Endothelial cell of umbilical vein (primary cell): ENCODE results near the gene LHX6.

Experiments
- EZH2 ChIP-seq: IDR thresholded peaks from 2 replicates; pipeline ENCODE4 v1.6.1; 2012; ENCODE audit warnings: borderline replicate concordance, low read depth, mild to moderate bottlenecking, moderate library complexity, low read length, inconsistent platforms; ENCODE audit not compliant: severe bottlenecking
- FOS ChIP-seq: IDR thresholded peaks from 2 replicates; pipeline ENCODE4 v1.6.1; 2011; ENCODE audit warnings: mild to moderate bottlenecking, low read length, moderate library complexity, borderline replicate concordance; ENCODE audit not compliant: insufficient read depth
- GATA2 ChIP-seq: IDR thresholded peaks from 2 replicates; pipeline ENCODE4 v1.7.0; 2011; ENCODE audit warnings: low read depth, mild to moderate bottlenecking, moderate library complexity, mixed read lengths, low read length; ENCODE audit not compliant: insufficient read length, insufficient read depth
- JUN ChIP-seq: IDR thresholded peaks from 2 replicates; pipeline ENCODE4 v1.6.1; 2011; ENCODE audit warnings: borderline replicate concordance, low read depth; ENCODE audit not compliant: insufficient read length, insufficient read depth
- MYC ChIP-seq: IDR thresholded peaks from one replicate; pipeline ENCODE4 v1.6.1; 2011; ENCODE audit warnings: mild to moderate bottlenecking, low read depth, low read length
- POLR2A ChIP-seq: IDR thresholded peaks from 2 replicates; pipeline ENCODE4 v1.6.1; 2012; ENCODE audit warnings: low read depth, mild to moderate bottlenecking, control low read depth, low read length
- POLR2AphosphoS5 ChIP-seq: IDR thresholded peaks from 2 replicates; pipeline ENCODE4 v1.6.1; 2012; ENCODE audit warnings: low read depth, mild to moderate bottlenecking, control low read depth, low read length, moderate library complexity; ENCODE audit not compliant: insufficient read depth
- TF ChIP-seq, protein P1 (sequence below), 2 donors: IDR thresholded peaks; 1 replicate in 1 of 2; 2 replicates in 1 of 2; pipeline ENCODE4 v1.5.1; 2011; ENCODE audit warnings: low read length in 2 of 2, mild to moderate bottlenecking in 2 of 2, moderate library complexity in 2 of 2, control low read depth in 1 of 2, inconsistent platforms in 1 of 2, low read depth in 1 of 2; ENCODE audit not compliant: insufficient read depth in 1 of 2; ENCODE audit errors: extremely low read depth in 1 of 2
- TF ChIP-seq, protein P2 (sequence below): IDR thresholded peaks from 2 replicates; pipeline ENCODE4 v1.6.1; 2011; ENCODE audit not compliant: insufficient read depth, insufficient read length

- TF ChIP-seq POLR2AphosphoS5: no peak
- no peak for TF ChIP-seq POLR2A
- TF ChIP-seq, protein P1, sequence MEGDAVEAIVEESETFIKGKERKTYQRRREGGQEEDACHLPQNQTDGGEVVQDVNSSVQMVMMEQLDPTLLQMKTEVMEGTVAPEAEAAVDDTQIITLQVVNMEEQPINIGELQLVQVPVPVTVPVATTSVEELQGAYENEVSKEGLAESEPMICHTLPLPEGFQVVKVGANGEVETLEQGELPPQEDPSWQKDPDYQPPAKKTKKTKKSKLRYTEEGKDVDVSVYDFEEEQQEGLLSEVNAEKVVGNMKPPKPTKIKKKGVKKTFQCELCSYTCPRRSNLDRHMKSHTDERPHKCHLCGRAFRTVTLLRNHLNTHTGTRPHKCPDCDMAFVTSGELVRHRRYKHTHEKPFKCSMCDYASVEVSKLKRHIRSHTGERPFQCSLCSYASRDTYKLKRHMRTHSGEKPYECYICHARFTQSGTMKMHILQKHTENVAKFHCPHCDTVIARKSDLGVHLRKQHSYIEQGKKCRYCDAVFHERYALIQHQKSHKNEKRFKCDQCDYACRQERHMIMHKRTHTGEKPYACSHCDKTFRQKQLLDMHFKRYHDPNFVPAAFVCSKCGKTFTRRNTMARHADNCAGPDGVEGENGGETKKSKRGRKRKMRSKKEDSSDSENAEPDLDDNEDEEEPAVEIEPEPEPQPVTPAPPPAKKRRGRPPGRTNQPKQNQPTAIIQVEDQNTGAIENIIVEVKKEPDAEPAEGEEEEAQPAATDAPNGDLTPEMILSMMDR (IDR thresholded peaks at IDR 0.05; ENCODE audit: extremely low read depth in 1 of 2, insufficient read depth in 1 of 2, low read depth in 1 of 2, low read length in 2 of 2): no peak
- TF ChIP-seq, protein P2, sequence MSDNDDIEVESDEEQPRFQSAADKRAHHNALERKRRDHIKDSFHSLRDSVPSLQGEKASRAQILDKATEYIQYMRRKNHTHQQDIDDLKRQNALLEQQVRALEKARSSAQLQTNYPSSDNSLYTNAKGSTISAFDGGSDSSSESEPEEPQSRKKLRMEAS: no peak
- no peak for TF ChIP-seq EZH2
- TF ChIP-seq JUN: no peak
- no peak for TF ChIP-seq GATA2
- TF ChIP-seq MYC: no peak
- TF ChIP-seq FOS: no peak
These were observed 21.7 kb downstream of the LHX6 start for GRCh38 chr9:122207096-122207495.
